ENCODE measurements around the gene SGCD.

Gene SGCD

DNA sequence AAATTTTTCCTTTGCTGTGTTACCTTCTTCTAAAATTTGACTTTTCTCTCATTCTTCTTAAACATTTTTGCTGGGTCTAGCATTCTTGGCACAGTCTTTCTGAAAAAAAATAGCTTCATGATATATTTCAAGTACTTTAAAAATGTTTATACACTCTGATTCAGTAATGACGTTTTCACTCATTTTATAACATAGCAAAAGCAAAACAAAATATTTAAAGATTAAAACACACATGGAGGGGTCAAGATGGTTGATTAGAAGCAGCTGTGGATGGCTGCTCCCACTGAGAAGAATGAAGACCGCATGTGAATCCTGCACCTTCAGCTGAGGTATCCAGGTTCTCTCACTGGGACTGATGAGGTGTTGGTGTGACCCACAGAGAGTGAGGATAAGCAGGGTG lies 188.2 kb downstream of the SGCD start:
- DNase-seq (ENCODE audit: low read depth) = no peak

DNA sequence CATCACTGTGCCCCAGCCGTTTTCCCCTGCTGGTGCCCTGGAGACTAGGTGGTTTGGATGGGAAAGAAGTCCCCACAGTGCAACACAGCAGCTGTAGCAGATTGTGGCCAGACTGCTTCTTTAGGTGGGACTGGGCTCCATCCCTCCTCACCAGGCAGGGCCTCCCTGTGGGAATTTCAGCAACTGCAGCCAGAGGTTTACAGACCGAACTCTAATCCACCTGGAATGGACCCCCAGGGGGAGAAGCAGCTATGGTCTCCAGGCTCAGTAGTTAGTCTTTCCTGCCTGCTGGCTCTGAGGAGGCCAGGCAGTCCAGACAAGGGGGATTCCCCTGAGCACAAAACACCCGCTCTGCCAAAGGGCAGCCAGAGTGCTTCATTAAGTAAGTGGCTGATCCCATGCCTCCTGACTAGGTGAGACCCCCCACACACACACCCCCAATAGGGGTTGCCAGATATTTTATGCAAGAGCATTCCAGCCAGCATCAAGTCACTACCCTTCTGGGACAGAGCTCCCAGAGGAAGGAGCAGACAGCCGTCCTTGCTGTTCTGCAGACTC lies 188.9 kb downstream of the SGCD start:
- no peak for DNase-seq (ENCODE audit: low read depth)

DNA sequence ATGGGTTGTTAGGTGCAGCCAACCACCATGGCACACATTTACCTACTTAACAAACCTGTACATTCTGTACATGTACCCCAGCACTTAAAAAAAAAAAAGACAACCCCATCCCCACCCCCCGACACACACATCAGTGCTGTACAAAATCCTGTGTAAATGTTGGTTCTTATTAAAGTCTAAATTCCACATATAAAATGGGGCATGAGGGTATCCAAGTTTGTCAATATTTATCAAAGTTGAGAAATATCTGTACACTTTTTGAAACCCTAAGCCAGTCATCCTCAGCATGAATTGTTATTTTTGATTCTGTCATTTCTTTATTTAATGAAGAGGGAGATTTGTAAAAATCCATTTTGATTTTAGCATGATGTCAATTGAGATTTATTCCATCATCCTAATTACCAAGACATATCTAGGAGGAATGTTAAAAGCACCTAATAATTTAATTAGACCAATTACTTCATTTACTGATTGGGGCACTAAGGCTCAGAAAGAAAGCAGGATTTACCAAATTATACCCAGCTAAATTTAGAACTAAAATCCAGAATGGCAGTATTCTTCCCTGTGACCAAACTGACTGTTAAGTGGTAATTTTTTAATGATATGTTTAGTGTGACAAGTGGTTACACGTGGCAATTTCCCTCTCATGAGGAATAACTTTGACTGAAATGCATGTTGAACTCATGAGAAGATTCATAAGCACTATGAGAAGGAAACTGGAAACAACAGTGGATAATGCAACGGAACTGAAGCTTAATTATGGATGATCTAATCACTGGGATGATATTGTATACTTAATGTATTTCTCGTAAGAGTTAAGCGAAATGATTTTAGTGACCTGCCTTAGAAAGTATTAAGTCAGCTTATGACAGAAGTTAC lies 195.9 kb downstream of the SGCD start:
- no peak for DNase-seq (ENCODE audit: low read depth)

DNA sequence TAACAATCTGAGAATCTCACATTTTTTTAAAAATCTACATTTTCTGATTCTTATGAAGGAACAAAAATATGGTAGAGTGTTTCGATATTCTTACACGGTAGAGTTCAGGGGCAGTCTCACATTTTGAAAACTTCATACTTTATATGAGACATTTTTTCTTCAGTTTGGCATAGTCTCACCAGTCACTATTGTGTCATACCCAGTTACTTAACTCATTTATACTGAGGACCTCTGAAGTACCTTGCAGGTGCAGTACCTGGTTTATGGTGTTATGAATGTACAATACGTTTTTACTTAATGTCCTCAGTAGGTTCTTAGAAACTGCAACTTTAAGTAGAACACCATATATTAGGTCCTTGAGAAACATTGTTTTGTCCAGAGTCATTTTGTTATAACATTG lies 196.6 kb downstream of the SGCD start:
- DNase-seq (ENCODE audit: low read depth) = no peak

- DNase-seq (ENCODE audit: low read depth) = no peak
Observed at GRCh38 chr5:156526081-156526925, 199.3 kb downstream of the SGCD start.

DNA sequence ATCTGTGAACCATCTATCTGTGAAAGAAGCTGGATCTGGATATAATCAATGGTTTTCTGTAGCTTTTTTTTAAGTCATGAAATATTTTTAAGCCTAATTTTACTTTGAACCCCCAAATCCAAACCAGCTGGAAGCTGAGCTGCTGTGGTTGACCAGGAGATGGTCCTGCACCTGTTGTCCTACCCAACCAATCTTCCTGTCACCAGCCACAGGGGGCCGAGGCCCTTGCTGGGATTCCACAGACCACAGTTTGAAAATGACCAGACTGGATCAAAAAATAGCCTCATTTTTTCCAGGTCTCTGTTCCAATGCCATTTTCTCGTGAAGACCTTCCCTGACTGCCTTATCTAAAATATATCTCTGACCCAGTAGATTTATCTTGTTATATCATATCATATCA lies 200.6 kb downstream of the SGCD start:
- DNase-seq (ENCODE audit: low read depth) = no peak

GRCh38 chr5:156528673-156529072 lies 201.7 kb downstream of the SGCD start:
- no peak for DNase-seq (ENCODE audit: low read depth)

- DNase-seq (ENCODE audit: low read depth) = peak; percentile 13
Observed at GRCh38 chr5:156529892-156530291, 202.9 kb downstream of the SGCD start.

- no peak for DNase-seq (ENCODE audit: low read depth)
Observed at GRCh38 chr5:156531199-156531598, 204.2 kb downstream of the SGCD start.

DNA sequence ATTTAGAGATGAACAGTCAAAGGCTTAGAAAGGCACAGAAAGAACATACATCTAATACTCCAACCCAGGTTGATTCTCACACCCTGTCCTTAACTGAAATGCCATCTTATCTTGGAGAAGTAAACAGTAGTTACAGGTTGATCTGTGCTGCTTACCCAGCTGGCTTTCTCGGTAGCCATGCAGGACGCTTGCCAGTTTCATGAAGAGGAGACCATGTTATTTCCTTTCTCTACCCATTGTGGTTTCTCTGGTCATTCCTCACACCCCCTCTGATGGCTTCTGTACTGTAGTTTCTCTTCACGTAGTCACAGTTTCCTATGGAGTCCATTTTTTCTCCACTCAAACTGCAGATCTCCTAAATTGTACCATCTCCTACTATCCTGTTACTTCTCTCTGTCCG lies 206.0 kb downstream of the SGCD start:
- DNase-seq (ENCODE audit: low read depth) = no peak

- DNase-seq (ENCODE audit: low read depth) = peak; percentile 13
Observed at GRCh38 chr5:156534085-156534484, 207.1 kb downstream of the SGCD start.

DNA sequence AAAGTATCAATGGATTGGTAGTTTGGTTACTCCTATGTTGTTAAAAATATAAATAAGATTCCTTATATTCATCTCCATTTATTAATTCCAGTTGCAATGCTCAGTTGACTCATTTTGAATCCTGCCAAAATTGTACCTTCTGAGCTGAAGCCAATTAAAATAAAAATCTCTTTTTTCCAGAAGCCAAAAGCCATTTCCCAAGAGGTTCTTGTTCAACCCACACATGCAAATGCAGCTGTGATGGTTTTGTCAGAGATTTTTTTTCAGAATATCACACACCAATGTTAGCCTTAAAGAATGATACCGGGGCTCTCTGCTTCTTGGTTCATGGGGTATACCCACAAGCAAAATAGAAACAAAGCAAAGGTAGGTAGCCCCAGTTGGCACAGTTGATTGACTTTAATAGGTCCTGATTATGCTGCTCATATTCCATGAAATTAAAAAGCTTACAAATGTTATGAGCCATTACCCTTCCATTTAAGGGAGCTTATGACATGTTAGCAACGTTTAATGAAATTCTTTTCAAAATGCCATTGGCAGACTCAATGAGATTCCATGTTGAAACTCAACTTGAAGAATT lies 208.0 kb downstream of the SGCD start:
- DNase-seq (ENCODE audit: low read depth) = peak; percentile 58

DNA sequence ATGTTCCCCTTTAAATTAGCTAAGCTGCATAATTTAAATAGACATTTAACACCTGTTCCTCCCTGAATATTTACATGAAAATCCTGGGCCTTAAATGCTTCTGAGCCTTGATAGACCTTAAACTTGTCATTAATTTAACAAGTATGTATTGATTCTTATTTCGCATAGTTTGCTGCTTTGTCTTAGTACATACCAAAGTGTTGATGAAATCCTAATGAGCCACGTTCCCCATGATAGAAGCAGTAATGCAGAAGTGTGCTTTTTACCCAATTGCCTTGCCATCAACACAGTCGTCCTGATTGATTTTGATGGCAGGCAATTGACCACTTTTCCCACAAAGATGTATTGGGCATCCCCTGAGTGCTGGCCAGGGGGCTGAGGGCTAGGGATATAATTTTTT lies 213.5 kb downstream of the SGCD start:
- DNase-seq (ENCODE audit: low read depth) = no peak

- no peak for DNase-seq (ENCODE audit: low read depth)
Observed at GRCh38 chr5:156541582-156541981, 214.6 kb downstream of the SGCD start.

- DNase-seq (ENCODE audit: low read depth) = no peak
Observed at GRCh38 chr5:156543348-156544145, 216.6 kb downstream of the SGCD start.

DNA sequence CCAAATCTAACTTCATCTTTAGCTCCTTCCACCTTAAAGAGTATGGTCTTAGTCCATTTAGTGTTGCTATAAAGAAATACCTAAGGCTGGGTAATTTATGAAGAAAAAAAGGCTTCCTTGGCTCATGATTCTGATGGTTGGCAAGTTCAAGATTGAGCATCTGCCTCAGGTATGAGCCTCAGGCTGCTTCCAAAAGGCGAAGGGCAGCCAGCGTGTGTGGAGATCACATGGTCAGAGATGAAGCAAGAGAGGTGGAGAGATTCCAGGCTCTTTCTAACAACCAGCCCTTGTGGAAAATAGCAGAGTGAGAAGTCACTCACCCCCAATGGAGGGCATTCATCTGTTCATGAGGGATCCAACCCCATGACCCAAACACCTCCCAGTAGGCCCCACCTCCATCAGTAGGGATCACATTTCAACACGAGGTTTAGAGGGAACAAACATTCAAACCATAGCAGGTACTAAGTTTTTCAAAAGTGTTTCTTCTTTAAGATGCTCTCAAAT lies 225.9 kb downstream of the SGCD start:
- DNase-seq (ENCODE audit: low read depth) = no peak

DNA sequence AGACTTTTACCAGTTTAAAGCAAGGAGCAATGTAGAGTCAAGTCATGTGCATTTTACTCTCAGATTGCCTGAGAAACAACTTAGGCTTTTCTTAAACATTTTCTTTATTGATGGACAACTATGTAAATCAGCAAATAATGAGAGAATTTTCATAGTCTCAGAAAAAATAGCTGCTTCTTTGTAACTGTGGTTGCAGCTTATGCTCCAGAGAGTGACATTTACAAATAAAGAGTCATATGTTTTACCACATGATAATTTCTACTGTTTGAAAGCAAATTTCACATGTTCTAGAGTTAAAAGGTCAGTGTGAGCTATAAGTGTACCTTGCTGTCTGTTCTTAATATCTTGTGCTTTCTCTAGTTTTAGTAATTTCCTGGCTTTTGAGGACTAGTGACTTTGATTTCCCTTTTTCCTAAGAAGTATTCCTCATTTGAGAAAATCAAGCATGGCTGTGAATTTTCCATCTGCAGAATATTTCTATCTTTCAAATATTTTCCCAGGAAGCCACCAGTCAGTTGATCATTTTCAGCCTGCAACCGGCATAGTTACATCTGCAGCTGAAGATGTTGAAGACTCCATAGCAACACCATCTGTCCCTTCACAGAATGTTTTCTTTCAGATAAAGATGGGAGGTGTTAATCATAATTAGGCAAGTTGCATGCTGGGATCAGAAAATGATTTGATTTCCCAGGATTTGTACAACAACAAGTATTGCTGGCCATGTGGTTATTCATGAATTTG lies 229.9 kb downstream of the SGCD start:
- no peak for DNase-seq (ENCODE audit: low read depth)

- no peak for DNase-seq (ENCODE audit: low read depth)
Observed at GRCh38 chr5:156560002-156560401, 233.0 kb downstream of the SGCD start.

DNA sequence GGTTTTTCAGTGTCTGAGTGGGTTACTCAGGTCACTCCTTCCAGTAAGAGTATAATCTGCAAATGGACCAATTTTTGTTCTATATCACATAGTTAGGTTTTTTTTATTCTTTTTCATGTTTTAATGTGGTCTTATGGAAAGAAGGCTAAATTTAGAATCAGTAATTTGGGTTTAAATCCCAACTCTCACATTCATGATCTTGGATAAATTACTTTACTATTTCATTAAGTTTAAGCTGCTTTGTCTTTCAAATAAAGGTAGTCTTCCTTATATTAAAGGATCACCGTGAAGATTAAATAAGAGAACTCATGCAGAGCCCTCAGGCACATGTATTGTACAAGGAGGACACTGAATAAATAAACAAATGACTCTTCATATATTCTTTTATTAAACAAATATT lies 234.7 kb downstream of the SGCD start:
- DNase-seq (ENCODE audit: low read depth) = no peak

- no peak for DNase-seq (ENCODE audit: low read depth)
Observed at GRCh38 chr5:156570615-156571014, 243.7 kb downstream of the SGCD start.

GRCh38 chr5:156581725-156582124 lies 254.8 kb downstream of the SGCD start:
- no peak for DNase-seq (ENCODE audit: low read depth)
